Activated T-cell treated with anti-CD3 and anti-CD28 coated beads, Interleukin-2, amount 50 U/mL, for 4 hours (primary cell): ENCODE data around the gene SPECC1L. TPM values are rescaled to one million over a fixed set of nuclear protein-coding genes. Genes with fewer than 3 reads are reported as not detected.
"Not testable (repeated sequence)": the region's sequence is repeated elsewhere in the genome, so short reads cannot be mapped to it uniquely, and the experiment has no call there.

Experiments
- ATAC-seq, 2 donors: fragments of 200-7000 bp; cut with Tn5 transposase; one replicate each; pipeline ENCODE4 v1.10.0; 2021
- DNase-seq: peaks from one replicate; pipeline ENCODE4 v3.0.0-alpha.2; 2020
- H3K27me3 Mint-ChIP-seq: one replicate; pipeline ENCODE4 v1.8.0; 2021; ENCODE audit warnings: low read depth, mixed read lengths
- H3K36me3 Mint-ChIP-seq: one replicate; pipeline ENCODE4 v1.8.0; 2022; ENCODE audit warnings: mixed read lengths; ENCODE audit not compliant: insufficient read depth
- H3K4me1 Mint-ChIP-seq: one replicate; pipeline ENCODE4 v1.8.0; 2021; ENCODE audit warnings: low read depth, mixed read lengths
- H3K4me3 Mint-ChIP-seq: one replicate; pipeline ENCODE4 v1.8.0; 2021; ENCODE audit warnings: mild to moderate bottlenecking, moderate library complexity, mixed read lengths
- H3K9me3 Mint-ChIP-seq: one replicate; pipeline ENCODE4 v1.8.0; 2021; ENCODE audit warnings: mixed read lengths
- total RNA-seq, 3 donors: library from RNA; stranded (reverse); gene quantifications; one replicate each; pipeline ENCODE4 v1.2.1, GENCODE V29; 2021

The SPECC1L gene
- total RNA-seq, 3 donors from 2014 or later = 31.4 to 33.6 (median 33.1) TPM

DNA sequence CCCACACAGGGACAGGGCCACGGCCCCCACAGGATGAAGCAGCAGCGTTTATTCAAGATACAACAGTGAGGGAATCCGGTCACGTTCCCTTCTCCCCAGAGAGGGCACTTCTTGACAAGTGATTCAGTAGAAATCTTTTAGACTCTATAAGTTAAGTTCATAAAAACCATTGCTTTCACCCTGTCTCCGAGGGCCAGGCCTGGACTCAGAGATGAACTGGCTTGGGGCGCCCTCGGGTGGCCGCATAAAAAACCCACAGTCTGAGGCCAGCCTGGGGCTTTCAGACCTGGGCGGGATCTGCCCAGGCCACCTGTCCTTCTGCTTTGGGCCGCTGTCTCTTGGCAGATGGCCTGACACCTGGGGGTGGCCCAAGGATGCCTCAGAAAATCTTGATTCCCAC is 11.2 kb upstream of the SPECC1L start:
- not testable (repeated sequence) for H3K4me1 Mint-ChIP-seq, H3K9me3 Mint-ChIP-seq, H3K4me3 Mint-ChIP-seq, ATAC-seq, H3K36me3 Mint-ChIP-seq, H3K27me3 Mint-ChIP-seq
- peak; percentile 59 for DNase-seq

DNA sequence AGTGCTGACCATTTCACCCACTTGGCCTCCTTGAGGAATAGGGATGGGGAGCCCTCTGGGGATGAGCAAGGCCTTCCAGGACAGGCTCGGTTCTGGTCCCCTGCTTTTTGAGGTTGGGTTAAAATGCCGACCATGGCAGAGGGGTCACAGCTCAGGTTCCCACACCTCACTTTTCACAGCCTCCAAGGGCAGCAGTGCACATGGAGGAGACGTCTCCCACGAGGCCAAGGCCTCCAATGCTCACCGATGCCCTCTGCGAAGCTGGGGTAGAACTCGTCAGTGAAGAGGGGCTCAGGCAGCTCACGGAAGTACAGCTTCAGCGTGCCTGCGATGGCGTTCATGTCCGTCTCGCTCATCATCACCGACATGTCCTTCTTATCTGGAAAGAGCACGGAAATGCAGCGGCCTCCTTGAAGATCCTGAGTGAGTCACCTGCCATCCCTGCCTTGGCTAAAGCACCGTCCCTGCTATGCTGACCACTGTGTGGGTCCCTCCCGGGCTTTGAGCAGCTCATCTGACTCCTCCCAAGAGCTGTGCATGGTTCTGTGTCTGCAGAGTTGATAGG is 8.4 kb upstream of the SPECC1L start:
- not testable (repeated sequence) for H3K4me1 Mint-ChIP-seq, H3K27me3 Mint-ChIP-seq, H3K4me3 Mint-ChIP-seq, H3K9me3 Mint-ChIP-seq, DNase-seq, ATAC-seq, H3K36me3 Mint-ChIP-seq

DNA sequence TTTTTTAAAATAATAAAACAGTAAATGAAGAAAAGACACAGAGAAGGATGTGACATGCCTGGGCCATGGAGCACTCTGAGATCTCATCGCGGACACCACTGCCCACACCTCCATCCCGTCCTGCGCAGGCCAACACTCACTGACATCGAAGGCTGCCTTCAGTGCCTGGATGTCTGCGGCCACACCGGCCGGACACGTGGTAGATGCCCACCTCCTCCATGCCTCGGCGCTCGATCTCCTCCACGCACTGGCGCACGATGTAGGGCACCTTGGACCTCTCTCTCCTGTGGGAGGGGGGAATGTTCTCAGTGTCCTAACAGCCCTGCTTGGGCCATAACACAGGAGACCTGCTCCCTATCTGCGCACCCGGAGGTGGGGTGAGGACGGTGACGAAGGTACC is 7.2 kb upstream of the SPECC1L start:
- not testable (repeated sequence) for H3K4me1 Mint-ChIP-seq, DNase-seq, H3K27me3 Mint-ChIP-seq, ATAC-seq, H3K9me3 Mint-ChIP-seq, H3K4me3 Mint-ChIP-seq, H3K36me3 Mint-ChIP-seq

DNA sequence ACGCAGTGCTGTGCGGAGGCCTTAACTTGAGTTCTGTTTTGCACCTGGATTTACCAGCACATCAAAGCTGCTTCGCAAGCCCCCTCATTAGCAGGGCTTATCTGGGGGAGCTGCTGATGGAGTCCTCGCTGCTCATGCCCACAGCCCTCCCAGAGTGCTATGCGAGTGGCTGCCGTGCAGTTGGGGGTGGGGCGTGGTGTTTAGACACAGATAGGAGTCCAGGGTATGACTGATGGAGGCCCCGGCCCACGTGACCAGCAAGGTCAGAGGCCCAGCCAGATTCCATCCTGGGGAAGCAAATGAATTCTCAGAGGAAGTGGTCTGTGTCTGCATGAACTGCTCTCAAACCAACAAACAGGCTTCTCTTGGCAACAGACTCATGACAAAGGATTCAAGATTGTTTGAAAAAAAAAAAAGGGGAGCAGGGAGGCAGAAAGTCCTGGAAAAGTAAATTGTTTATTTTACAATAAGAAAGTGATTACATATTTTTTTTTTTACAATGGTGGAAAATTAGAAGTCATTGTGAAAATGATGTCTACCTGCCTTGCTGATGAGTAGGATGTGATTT is 6.2 kb upstream of the SPECC1L start:
- not testable (repeated sequence) for H3K4me3 Mint-ChIP-seq, H3K27me3 Mint-ChIP-seq, H3K36me3 Mint-ChIP-seq

DNA sequence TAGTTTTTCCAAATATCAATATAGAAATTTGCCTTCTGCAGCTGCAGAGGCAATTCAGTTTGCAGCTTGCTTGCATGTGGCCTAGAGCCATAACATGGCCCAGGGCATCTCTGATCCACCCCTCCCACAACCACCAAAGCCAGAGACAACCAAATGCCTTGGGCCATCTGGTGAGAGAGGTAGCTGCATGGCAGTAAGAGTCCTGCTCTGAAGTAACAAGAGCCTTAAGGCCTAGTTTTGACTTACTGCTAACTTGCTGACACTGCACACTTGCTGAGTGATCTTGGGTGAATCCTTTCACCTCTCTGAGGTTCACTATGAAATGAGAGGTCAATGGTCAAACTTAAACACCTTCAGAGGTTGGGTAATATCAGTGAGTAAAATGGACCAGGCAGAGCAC is 4.9 kb upstream of the SPECC1L start:
- Mint-ChIP-seq H3K9me3 (no peaks in the 10 kb centered on the region), H3K4me1 (peaks cover 2% of the 10 kb centered on the region), H3K27me3 (no peaks in the 10 kb centered on the region), H3K4me3 (no peak overlapping the region), H3K36me3 (no peaks in the 10 kb centered on the region)
- DNase-seq = no peak
- no peak for ATAC-seq

More for the DNA sequence above, 6.2 kb upstream of the SPECC1L start:
- not testable (repeated sequence) for DNase-seq, ATAC-seq, H3K4me1 Mint-ChIP-seq, H3K9me3 Mint-ChIP-seq

DNA sequence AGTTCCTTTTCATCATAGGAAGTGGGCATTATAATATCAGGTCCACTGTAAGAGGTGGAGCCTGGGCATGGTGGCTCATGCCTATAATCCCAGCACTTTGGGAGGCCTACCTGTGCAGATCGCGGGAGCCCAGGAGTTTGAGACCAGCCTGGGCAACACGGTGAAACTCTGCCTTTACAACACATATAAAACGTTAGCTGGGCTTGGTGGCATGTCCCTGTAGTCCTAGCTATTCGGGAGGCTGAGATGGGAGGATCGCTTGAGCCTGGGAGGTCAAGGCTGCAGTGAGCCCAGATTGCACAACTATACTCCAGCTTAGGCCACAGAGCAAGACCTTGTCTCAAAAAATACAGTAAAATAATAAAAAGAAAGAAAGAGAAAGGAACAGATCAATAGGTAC is 4.1 kb upstream of the SPECC1L start:
- H3K4me3 Mint-ChIP-seq, DNase-seq, H3K9me3 Mint-ChIP-seq, ATAC-seq, H3K36me3 Mint-ChIP-seq, H3K27me3 Mint-ChIP-seq, H3K4me1 Mint-ChIP-seq: not testable (repeated sequence)

DNA sequence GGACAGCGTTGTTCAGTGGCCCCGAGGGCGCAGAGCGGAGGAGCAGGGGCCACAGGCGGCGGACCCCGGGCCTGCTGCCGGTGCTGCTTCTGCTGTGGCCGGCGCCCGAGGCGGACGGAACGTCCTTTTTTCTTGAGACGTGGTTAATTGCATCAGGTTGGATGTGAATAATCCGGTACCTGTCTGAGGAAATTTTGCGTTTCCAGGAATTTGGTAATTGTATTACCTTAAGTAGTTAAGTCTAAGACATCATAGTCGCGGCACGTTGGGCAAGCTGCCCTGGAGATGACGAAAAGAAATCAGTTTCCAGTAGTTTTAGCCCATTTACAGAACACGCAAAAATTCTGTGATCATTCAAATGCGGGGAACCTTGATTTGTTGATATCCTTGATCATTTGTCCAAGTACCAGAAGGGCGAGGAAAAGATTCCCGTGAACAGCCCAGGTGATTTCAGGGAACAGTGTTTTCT is 789 bp downstream of the SPECC1L start:
- Mint-ChIP-seq H3K4me3 (peak overlapping the region; percentile 87), H3K27me3 (no peaks in the 10 kb centered on the region), H3K9me3 (no peaks in the 10 kb centered on the region), H3K4me1 (peaks cover 41% of the 10 kb centered on the region), H3K36me3 (peaks cover 3% of the 10 kb centered on the region)
- DNase-seq = no peak
- ATAC-seq = no peak

DNA sequence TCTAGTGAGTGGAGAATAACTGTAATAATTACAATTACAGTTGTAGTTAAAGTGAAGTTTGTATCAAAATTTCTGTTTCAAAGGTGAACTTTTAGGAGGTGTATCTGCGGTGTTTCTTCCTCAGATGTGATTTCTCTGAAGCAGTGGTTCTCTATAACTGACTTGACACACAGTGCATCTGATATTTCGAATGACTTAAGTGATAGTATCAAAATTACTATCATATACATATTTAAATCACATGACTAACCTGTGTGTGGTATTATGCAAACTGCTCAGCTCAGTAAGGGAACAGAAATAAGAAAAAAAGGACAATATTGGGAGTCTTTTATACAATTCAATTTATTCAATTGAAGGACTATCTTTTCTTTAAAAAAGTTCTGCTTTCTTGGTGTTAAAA is 2.4 kb downstream of the SPECC1L start:
- Mint-ChIP-seq H3K4me1 (peaks cover 45% of the 10 kb centered on the region), H3K4me3 (peak overlapping the region; percentile 87), H3K36me3 (peaks cover 10% of the 10 kb centered on the region)
- H3K9me3 Mint-ChIP-seq, DNase-seq, H3K27me3 Mint-ChIP-seq: not testable (repeated sequence)
- peak; percentile 44 to 48 for ATAC-seq

DNA sequence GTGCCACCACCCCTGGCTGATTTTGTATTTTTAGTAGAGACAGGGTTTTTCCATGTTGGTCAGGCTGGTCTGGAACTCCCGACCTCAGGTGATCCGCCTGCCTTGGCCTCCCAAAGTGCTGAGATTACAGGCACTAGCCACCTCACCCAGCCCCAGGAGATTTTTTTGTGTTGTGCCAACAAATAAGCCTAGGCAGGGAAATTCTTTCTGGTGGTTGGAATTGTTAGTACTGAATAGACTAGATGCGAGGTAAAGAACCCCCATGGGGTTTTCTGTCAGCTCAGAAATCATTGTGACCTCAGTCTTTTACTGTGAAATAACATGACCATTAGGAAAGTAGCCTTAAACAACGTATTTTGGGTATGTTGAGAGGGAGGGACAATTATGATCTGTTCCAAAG is 3.3 kb downstream of the SPECC1L start:
- Mint-ChIP-seq H3K36me3 (peaks cover 10% of the 10 kb centered on the region), H3K4me1 (peaks cover 49% of the 10 kb centered on the region)
- DNase-seq, H3K9me3 Mint-ChIP-seq, ATAC-seq, H3K27me3 Mint-ChIP-seq, H3K4me3 Mint-ChIP-seq: not testable (repeated sequence)

DNA sequence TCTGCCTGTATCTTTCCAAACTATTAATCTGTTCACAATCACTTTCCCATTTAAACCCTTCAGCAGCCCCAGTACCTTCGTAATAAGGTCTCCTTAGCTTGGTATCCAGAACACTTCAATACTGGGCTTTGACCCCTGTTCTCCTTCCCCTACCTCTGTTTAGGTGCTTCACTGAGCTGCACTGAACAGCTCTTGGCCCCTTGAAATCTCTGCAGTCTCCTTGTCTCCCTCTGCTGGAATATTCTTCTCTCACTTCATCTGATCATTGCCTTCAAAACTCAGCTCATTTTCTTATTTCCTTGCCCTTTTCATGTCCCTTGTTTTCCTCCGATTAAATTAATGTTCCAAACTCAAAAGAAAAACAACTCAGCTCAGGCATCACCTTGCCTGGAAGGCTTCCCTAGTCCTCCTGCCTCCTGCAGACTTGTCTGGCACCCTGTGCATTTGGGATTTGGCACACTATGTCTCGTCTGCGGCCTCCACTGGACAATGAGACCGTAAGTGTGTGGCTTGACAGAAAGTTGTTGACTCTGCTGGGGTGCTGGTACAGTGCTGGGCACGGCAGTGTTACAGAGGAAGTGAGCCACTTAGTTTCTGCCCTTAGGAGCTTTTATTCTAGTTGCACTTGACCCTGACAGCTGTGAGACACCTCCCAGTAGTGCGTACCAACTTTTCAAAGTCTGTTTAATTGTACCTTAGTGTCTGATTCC is 4.2 kb downstream of the SPECC1L start:
- not testable (repeated sequence) for DNase-seq, H3K4me3 Mint-ChIP-seq, ATAC-seq, H3K27me3 Mint-ChIP-seq, H3K9me3 Mint-ChIP-seq
- Mint-ChIP-seq H3K36me3 (peaks cover 10% of the 10 kb centered on the region), H3K4me1 (peaks cover 55% of the 10 kb centered on the region)

DNA sequence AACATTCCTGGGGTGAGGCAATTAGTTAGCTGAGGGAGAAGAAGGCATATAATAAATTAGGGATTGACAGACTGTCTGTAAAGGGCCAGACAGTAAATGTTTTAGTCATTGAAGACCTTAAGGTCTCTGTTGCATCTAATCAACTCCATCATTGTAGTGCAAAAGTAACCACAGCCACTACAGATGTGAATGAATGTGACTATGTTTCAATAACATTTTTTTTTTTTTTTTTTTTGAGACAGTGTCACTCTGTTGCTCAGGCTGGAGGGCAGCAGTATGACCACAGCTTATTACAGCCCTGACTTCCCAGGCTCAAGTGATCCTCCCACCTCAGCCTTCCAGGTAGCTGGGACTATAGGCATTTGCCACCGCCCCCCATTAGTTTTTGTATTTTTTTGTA is 9.7 kb downstream of the SPECC1L start:
- Mint-ChIP-seq H3K36me3 (peaks cover 12% of the 10 kb centered on the region), H3K4me1 (peaks cover 54% of the 10 kb centered on the region)
- H3K27me3 Mint-ChIP-seq, DNase-seq, H3K4me3 Mint-ChIP-seq, ATAC-seq, H3K9me3 Mint-ChIP-seq: not testable (repeated sequence)

DNA sequence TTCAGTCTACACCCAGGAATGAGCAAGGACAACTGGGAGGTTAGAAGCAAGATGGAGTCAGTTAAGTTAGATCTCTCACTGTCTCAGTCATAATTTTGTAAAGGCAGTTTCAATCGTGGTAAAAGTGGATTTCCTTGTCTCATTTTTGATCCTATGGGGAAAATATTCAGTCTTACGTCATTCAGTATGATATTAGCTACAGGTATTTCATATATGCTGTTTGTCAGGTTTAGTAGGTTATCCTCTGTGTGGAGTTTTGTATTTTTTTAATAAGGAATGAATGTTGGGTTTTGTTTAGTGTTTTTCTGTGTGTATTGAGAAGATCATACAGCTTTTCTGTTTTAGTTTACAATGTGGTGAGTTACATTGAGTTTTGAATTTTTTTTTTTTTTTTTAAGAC is 11.8 kb downstream of the SPECC1L start:
- no peak for DNase-seq
- peaks cover 5% of the 10 kb centered on the region for H3K36me3 Mint-ChIP-seq
- peaks cover 59% of the 10 kb centered on the region for H3K4me1 Mint-ChIP-seq
- H3K9me3 Mint-ChIP-seq = no peaks in the 10 kb centered on the region
- no peaks in the 10 kb centered on the region for H3K27me3 Mint-ChIP-seq
- no peak for ATAC-seq
- H3K4me3 Mint-ChIP-seq = no peak overlapping the region

DNA sequence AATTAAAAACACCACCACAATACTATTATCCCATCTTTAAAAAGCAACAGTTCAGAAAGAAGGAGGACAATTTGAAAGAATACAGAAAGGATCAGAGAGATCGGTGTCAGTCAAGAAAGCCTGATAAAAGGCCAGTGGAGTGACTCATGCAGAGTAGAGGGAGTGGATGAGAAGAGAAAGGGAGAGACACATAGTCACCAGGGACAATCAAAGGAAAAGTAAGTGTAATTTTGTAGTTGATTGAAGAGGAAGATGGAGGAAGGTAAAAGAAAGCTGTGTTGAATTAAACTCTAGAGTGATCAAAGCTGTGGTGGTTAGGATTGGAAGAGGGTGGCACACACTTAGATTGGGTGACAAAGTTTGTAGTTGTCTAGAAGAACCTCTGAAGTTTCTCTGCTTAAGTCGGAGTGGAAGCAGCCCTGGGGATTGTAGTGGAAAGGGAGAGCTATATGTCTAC is 14.1 kb downstream of the SPECC1L start:
- H3K4me3 Mint-ChIP-seq = peak overlapping the region; percentile 17
- peaks cover 54% of the 10 kb centered on the region for H3K4me1 Mint-ChIP-seq
- H3K27me3 Mint-ChIP-seq = no peaks in the 10 kb centered on the region
- ATAC-seq (peak; percentile 71 to 72), DNase-seq (no peak)
- H3K9me3 Mint-ChIP-seq = no peaks in the 10 kb centered on the region
- peaks cover 4% of the 10 kb centered on the region for H3K36me3 Mint-ChIP-seq

DNA sequence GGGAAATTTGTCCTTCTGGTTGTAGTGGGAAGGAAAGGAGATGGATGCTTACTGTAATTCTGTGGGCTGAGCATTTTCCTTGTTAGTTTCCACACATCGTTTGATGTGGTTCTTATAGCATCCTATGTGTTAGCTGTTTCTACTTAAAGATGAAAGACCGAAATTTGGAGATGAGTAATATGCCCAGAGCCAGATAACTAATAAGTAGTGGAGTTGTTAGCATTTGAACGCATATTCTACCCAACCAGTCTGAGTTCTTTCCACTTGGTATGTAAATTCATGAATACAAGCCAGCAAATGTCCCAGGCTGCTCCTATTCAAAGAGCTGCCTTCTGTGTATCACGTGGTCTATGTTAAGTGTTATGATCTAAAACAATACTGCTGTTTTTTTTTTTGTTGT is 14.6 kb downstream of the SPECC1L start:
- peak overlapping the region; percentile 17 for H3K4me3 Mint-ChIP-seq
- no peaks in the 10 kb centered on the region for H3K9me3 Mint-ChIP-seq
- ATAC-seq = peak; percentile 92 to 94
- no peaks in the 10 kb centered on the region for H3K27me3 Mint-ChIP-seq
- H3K36me3 Mint-ChIP-seq = peaks cover 4% of the 10 kb centered on the region
- peaks cover 57% of the 10 kb centered on the region for H3K4me1 Mint-ChIP-seq
- DNase-seq = no peak

DNA sequence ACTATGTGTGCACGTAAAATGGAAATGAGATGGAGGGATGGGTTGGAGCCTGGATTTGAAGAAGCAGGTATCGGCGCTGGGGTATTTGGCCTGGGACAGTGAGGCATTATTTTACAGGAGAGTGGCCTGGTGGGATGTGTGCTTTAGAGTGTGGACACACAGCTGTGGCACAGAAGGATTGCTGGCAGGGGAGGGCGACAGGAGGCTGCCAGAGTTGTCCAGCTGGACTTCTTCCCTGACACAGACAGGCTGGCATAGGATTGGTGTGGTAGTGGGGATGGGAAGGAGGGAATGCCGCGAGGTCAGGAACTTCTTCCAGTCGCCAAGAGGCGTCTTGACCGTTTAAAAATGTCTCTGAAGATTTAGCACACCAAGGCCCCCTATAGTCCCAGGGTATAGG is 16.6 kb downstream of the SPECC1L start:
- not testable (repeated sequence) for H3K4me3 Mint-ChIP-seq, ATAC-seq, H3K36me3 Mint-ChIP-seq, H3K9me3 Mint-ChIP-seq, DNase-seq, H3K27me3 Mint-ChIP-seq
- peaks cover 55% of the 10 kb centered on the region for H3K4me1 Mint-ChIP-seq
